ENCODE measurements around the gene NFE2L1. TPM values are rescaled to one million over a fixed set of nuclear protein-coding genes. Genes with fewer than 3 reads are reported as not detected.

Gene NFE2L1
- total RNA-seq, 1 experiment from 2014 or later = 135 TPM

DNA sequence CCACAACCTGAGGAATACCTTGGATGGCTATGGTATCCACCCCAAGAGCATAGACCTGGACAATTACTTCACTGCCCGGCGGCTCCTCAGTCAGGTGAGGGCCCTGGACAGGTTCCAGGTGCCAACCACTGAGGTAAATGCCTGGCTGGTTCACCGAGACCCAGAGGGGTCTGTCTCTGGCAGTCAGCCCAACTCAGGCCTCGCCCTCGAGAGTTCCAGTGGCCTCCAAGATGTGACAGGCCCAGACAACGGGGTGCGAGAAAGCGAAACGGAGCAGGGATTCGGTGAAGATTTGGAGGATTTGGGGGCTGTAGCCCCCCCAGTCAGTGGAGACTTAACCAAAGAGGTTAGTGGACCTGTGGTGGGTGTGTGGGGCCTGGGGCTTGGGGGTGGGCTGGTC, 3.1 kb downstream of the NFE2L1 start:
- H3K4me2 ChIP-seq (ENCODE audit: low read length) = no peak overlapping the region
- POLR2A ChIA-PET = interaction anchor here (4.0 kb wide), 1 partner anchor 11 kb away, joined by 114 read pairs; no protein-coding TSS in a partner anchor
- RAD21 ChIA-PET (ENCODE audit: low non-redundant PET in 1 of 2, low total read pairs in 2 of 2, uncharacterized antibody in 2 of 2, unreplicated experiment in 2 of 2) = no interaction called here
- peaks cover 74% of the 10 kb centered on the region for H3K79me2 ChIP-seq (ENCODE audit: insufficient read depth, low read length)
- H2AFZ ChIP-seq (ENCODE audit: low read depth, low read length, poor library complexity, severe bottlenecking) = no peak overlapping the region
- H3K9ac ChIP-seq (ENCODE audit: low read length) = no peak overlapping the region
- TF ChIP-seq POLR2AphosphoS5 (IDR thresholded peaks at IDR 0.05; ENCODE audit: low read depth, low read length) = peak; percentile 26; the same call in 1 of the 2 replicates
- TF ChIP-seq CBX3 (IDR thresholded peaks at IDR 0.05; ENCODE audit: low read depth) = no peak
- CTCF ChIA-PET = no interaction called here
- H3K27me3 ChIP-seq (ENCODE audit: insufficient read depth, low read length) = no peaks in the 10 kb centered on the region
- H4K20me1 ChIP-seq (ENCODE audit: insufficient read depth) = no peaks in the 10 kb centered on the region
- intact Hi-C loops (cut with micrococcal nuclease) = no loop called here
- no peak overlapping the region; the same call in 1 of the 2 replicates for H3K27ac ChIP-seq (ENCODE audit: low read depth, low read length)
- BruUV-seq (replicated peaks) = no TSS peak
- H3K4me3 ChIP-seq (replicated peaks in 1 of 2; ENCODE audit: low read depth in 1 of 2, low read length in 2 of 2) = no peak overlapping the region
- H3K36me3 ChIP-seq (ENCODE audit: control insufficient read depth in 1 of 2, insufficient read depth in 2 of 2, low read length in 2 of 2) = peaks cover 25 to 40% of the 10 kb centered on the region in 2 experiments
- no peaks in the 10 kb centered on the region for H3K9me2 ChIP-seq (ENCODE audit: insufficient read depth)
- DNase-seq (ENCODE audit: low read depth, low spot score) = no peak
- peaks cover 31 to 41% of the 10 kb centered on the region in 2 experiments for H3K4me1 ChIP-seq (ENCODE audit: control insufficient read depth in 1 of 2, insufficient read depth in 2 of 2, low read length in 2 of 2)
- ATAC-seq = no peak
- H3K9me3 ChIP-seq (ENCODE audit: control insufficient read depth in 1 of 2, insufficient read depth in 1 of 2, low read depth in 1 of 2, low read length in 2 of 2) = no peaks in the 10 kb centered on the region

DNA sequence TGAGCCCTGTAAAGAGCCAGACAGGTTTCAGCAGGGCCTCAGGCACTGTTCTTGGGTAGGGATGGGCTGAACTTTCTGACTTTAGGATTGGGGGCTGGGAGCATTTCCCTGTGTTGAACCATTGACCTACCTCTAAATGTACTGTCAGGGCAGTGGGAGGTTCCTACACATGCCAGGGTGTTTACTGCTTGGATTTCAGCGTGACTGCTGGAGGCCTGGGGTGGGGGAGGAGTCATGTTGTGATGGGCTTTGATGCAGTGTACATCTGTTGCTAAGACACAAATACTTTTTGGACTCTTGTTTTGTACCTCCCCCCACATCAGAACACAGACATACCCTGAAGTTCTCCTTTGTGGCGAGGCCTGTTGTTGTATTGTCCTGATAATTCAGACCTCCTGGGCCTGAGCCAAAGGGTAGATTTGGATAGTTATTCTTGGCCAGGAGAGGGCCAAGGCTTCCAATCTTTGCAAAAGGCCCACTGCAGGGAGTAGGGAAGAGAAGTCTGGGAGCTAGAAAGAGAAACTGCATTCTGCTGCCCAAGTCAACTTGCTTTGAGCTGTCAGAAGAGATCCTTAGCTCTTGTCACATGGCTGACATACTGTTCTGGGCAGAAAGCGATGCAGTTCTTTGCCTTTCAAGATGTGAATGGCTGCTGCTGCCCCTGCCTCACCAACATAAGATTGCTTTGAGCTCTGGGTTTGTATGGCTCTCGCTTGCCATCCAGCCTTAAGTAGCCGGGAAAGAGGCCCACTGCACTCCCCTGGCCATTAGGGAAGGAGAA, 3.7 kb downstream of the NFE2L1 start:
- no TSS peak for BruUV-seq (replicated peaks)
- H3K79me2 ChIP-seq (ENCODE audit: insufficient read depth, low read length) = peaks cover 74% of the 10 kb centered on the region
- intact Hi-C loops (cut with micrococcal nuclease) = no loop called here
- TF ChIP-seq, protein P1, sequence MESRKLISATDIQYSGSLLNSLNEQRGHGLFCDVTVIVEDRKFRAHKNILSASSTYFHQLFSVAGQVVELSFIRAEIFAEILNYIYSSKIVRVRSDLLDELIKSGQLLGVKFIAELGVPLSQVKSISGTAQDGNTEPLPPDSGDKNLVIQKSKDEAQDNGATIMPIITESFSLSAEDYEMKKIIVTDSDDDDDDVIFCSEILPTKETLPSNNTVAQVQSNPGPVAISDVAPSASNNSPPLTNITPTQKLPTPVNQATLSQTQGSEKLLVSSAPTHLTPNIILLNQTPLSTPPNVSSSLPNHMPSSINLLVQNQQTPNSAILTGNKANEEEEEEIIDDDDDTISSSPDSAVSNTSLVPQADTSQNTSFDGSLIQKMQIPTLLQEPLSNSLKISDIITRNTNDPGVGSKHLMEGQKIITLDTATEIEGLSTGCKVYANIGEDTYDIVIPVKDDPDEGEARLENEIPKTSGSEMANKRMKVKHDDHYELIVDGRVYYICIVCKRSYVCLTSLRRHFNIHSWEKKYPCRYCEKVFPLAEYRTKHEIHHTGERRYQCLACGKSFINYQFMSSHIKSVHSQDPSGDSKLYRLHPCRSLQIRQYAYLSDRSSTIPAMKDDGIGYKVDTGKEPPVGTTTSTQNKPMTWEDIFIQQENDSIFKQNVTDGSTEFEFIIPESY (IDR thresholded peaks at IDR 0.05; ENCODE audit: extremely low read depth, insufficient replicate concordance, low read length) = no peak
- TF ChIP-seq, protein P2, sequence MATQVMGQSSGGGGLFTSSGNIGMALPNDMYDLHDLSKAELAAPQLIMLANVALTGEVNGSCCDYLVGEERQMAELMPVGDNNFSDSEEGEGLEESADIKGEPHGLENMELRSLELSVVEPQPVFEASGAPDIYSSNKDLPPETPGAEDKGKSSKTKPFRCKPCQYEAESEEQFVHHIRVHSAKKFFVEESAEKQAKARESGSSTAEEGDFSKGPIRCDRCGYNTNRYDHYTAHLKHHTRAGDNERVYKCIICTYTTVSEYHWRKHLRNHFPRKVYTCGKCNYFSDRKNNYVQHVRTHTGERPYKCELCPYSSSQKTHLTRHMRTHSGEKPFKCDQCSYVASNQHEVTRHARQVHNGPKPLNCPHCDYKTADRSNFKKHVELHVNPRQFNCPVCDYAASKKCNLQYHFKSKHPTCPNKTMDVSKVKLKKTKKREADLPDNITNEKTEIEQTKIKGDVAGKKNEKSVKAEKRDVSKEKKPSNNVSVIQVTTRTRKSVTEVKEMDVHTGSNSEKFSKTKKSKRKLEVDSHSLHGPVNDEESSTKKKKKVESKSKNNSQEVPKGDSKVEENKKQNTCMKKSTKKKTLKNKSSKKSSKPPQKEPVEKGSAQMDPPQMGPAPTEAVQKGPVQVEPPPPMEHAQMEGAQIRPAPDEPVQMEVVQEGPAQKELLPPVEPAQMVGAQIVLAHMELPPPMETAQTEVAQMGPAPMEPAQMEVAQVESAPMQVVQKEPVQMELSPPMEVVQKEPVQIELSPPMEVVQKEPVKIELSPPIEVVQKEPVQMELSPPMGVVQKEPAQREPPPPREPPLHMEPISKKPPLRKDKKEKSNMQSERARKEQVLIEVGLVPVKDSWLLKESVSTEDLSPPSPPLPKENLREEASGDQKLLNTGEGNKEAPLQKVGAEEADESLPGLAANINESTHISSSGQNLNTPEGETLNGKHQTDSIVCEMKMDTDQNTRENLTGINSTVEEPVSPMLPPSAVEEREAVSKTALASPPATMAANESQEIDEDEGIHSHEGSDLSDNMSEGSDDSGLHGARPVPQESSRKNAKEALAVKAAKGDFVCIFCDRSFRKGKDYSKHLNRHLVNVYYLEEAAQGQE (IDR thresholded peaks at IDR 0.05; ENCODE audit: low read depth) = no peak
- TF ChIP-seq SIN3A (IDR thresholded peaks at IDR 0.05; ENCODE audit: low read depth) (no peak), SRF (IDR thresholded peaks at IDR 0.05; ENCODE audit: low read depth) (no peak), ELF1 (IDR thresholded peaks at IDR 0.05; ENCODE audit: borderline replicate concordance, low read depth) (no peak), POLR2AphosphoS5 (IDR thresholded peaks at IDR 0.05; ENCODE audit: low read depth, low read length) (no peak)
- TF ChIP-seq, protein P3, sequence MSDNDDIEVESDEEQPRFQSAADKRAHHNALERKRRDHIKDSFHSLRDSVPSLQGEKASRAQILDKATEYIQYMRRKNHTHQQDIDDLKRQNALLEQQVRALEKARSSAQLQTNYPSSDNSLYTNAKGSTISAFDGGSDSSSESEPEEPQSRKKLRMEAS (IDR thresholded peaks at IDR 0.05) = no peak
- H4K20me1 ChIP-seq (ENCODE audit: insufficient read depth) = no peaks in the 10 kb centered on the region
- H3K4me2 ChIP-seq (ENCODE audit: low read length) = no peak overlapping the region
- ChIA-PET RAD21 (ENCODE audit: low non-redundant PET in 1 of 2, low total read pairs in 2 of 2, uncharacterized antibody in 2 of 2, unreplicated experiment in 2 of 2) (no interaction called here), CTCF (no interaction called here), POLR2A (no interaction called here)
- DNase-seq (ENCODE audit: low read depth, low spot score) (no peak), ATAC-seq (no peak)
- no peaks in the 10 kb centered on the region for H3K9me2 ChIP-seq (ENCODE audit: insufficient read depth)
- peaks cover 30 to 35% of the 10 kb centered on the region in 2 experiments for H3K4me1 ChIP-seq (ENCODE audit: control insufficient read depth in 1 of 2, insufficient read depth in 2 of 2, low read length in 2 of 2)
- no peaks in the 10 kb centered on the region for H3K27me3 ChIP-seq (ENCODE audit: insufficient read depth, low read length)
- no peak overlapping the region for H3K9ac ChIP-seq (ENCODE audit: low read length)
- H3K9me3 ChIP-seq (ENCODE audit: control insufficient read depth in 1 of 2, insufficient read depth in 1 of 2, low read depth in 1 of 2, low read length in 2 of 2) = no peaks in the 10 kb centered on the region
- peaks cover 26 to 47% of the 10 kb centered on the region in 2 experiments for H3K36me3 ChIP-seq (ENCODE audit: control insufficient read depth in 1 of 2, insufficient read depth in 2 of 2, low read length in 2 of 2)
- no peak overlapping the region for H2AFZ ChIP-seq (ENCODE audit: low read depth, low read length, poor library complexity, severe bottlenecking)
- no peak overlapping the region for H3K4me3 ChIP-seq (replicated peaks in 1 of 2; ENCODE audit: low read depth in 1 of 2, low read length in 2 of 2)
- peak overlapping the region; percentile 6; the same call in 1 of the 2 replicates for H3K27ac ChIP-seq (ENCODE audit: low read depth, low read length)

Measured in HCT116 (cell line).